HG02798 (cell line): Measurements from ENCODE around the gene ANKS3.
"Not testable (repeated sequence)": the region's sequence is repeated elsewhere in the genome, so short reads cannot be mapped to it uniquely, and the experiment has no call there.

Source experiments
- ATAC-seq: cut with Tn5 transposase; IDR thresholded peaks from one replicate; pipeline ENCODE4 v1.9.1; 2021; ENCODE audit warnings: mild to moderate bottlenecking; ENCODE audit not compliant: unreplicated experiment, poor library complexity

Gene ANKS3

GRCh38 chr16:4760221-4760910 is 26.3 kb upstream of the ANKS3 start:
- ATAC-seq = no peak

GRCh38 chr16:4755687-4756086 is 21.6 kb upstream of the ANKS3 start:
- ATAC-seq = no peak

- ATAC-seq = no peak
Measured at GRCh38 chr16:4754865-4755264, 20.8 kb upstream of the ANKS3 start.

GRCh38 chr16:4753227-4753626 is 19.2 kb upstream of the ANKS3 start:
- no peak for ATAC-seq

GRCh38 chr16:4752351-4753100 is 18.5 kb upstream of the ANKS3 start:
- no peak for ATAC-seq

- ATAC-seq = no peak
Measured at GRCh38 chr16:4750896-4751295, 16.8 kb upstream of the ANKS3 start.

- ATAC-seq = no peak
Measured at GRCh38 chr16:4749700-4750257, 15.7 kb upstream of the ANKS3 start.

GRCh38 chr16:4748682-4749411 is 14.8 kb upstream of the ANKS3 start:
- ATAC-seq = no peak

GRCh38 chr16:4747906-4748681 is 14.0 kb upstream of the ANKS3 start:
- no peak for ATAC-seq

- no peak for ATAC-seq
Measured at GRCh38 chr16:4746991-4747574, 13.0 kb upstream of the ANKS3 start.

- no peak for ATAC-seq
Measured at GRCh38 chr16:4746215-4746614, 12.1 kb upstream of the ANKS3 start.

- no peak for ATAC-seq
Measured at GRCh38 chr16:4745274-4745569, 11.2 kb upstream of the ANKS3 start.

GRCh38 chr16:4744555-4745273 is 10.6 kb upstream of the ANKS3 start:
- ATAC-seq = no peak

GRCh38 chr16:4743226-4743878 is 9.3 kb upstream of the ANKS3 start:
- no peak for ATAC-seq

GRCh38 chr16:4738370-4738769 is 4.3 kb upstream of the ANKS3 start:
- ATAC-seq = not testable (repeated sequence)

- no peak for ATAC-seq
Measured at GRCh38 chr16:4737545-4737944, 3.5 kb upstream of the ANKS3 start.

GRCh38 chr16:4736546-4736945 is 2.5 kb upstream of the ANKS3 start:
- no peak for ATAC-seq

GRCh38 chr16:4734730-4735535 is 862 bp upstream of the ANKS3 start:
- peak; percentile 67 for ATAC-seq
